Stimulated activated CD8-positive, alpha-beta memory T cell treated with anti-CD3 and anti-CD28 coated beads, Interleukin-15, amount 100 ng/mL, for 24 hours (primary cell): Measurements from ENCODE around the gene ANO1.

Experiments
- DNase-seq: peaks from one replicate; pipeline ENCODE4 v3.0.0-alpha.2; 2020; ENCODE audit warnings: low read depth

The ANO1 gene

GRCh38 chr11:70073871-70074371, 4.2 kb upstream of the ANO1 start:
- no peak for DNase-seq

DNA sequence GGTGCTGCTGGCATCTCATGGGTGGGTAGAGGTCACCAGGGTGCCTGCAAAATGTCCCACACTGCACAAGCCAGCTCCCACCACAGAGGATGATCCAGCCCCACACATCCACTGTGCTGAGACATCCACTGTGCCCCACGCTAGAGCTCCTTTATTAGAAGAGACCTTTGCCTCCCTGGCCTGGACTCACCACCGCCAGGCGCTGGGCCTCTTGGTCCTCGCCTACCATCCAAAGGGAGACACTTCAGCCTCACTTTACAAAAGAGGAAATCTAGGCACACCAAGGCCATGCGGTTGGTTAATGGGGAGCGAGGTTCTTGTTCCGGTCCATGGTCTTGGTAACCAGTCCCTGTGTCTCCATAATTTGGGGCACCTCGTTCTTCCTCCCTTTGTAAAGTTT, 3.4 kb upstream of the ANO1 start:
- DNase-seq = no peak

DNA sequence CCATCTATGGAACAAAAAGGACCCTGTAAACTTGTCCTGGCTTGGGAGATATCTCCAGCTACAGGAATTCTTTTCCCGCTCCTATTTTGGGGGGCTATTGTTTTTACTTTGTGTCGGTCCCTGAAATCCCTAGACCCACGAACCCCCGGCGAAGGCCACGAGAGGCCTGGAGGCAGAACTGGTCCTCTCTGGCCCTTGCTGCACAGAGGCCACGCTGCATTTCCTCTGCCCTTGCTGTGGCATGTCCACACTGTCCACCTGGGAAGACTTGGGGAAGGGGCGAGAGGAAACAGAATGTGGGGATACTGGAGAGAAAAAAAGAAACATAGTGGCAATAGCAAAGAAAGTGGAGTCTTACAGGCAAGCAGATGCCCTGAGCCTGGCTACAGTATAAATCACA, 2.3 kb upstream of the ANO1 start:
- no peak for DNase-seq

DNA sequence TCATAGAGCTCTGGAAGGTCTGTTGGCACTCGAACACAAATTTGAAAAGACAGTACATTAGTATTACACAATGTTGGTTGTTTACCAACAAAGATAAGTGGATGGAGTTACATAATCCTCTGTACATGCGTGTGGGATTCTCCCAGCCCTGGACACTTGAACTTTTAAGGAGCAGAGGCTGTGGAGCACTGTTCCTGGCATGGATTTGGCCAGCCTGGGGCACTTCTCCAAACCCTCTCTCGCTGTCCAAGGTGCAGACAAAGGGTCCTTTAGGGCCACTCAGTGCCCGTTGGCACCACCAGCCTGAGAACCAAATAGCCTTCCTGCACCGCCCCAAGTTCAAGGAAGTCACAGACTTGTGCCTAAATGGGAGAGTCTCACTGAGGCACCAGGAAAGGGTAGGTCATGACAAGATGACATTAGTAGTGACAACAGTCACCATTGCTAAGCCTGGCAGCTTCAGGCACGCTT, 1.6 kb upstream of the ANO1 start:
- no peak for DNase-seq

GRCh38 chr11:70077411-70078094, 564 bp upstream of the ANO1 start:
- DNase-seq = no peak

DNA sequence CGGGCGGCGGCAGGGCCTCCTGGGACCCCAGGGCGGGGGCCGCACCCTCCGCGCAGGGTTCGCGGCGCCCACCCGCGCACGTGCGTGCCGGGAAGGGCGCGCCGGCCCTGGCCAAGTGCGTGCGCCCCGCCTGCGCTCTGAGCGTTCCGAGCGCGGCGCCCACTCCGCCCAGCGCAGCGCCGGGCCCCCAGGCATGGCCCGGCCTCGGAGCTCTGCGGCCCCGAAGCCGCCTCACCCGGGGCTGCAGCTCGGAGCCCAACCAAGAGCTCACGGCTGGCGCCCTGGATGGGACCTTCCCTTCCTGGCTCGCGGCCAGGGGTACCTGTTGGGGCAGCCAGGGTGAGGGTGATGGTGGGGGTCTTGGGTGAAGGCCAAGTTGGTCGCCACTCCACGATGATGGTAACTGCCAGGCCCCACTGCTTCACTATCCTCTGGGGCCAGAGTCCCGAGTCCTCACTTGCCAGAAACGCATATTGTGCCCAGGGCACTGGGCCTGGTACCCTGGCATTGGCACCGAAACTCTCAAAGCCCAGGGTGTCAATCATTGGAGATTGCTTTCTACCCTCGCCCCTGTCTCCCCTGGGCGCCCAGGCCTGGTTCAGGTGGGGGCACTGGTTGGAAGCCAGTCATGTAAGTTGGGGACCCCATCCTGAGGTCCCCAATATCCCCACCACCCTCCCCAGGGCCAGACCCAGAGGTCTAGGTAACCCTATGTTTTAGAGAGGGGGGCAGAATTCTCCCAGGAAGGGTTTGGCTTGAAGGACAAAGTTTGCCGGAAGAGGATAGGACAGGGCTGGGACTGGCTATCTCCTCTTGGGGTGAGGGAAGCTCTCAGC, 882 bp downstream of the ANO1 start:
- no peak for DNase-seq

- no peak for DNase-seq
Measured at GRCh38 chr11:70079691-70080090, 1.6 kb downstream of the ANO1 start.

DNA sequence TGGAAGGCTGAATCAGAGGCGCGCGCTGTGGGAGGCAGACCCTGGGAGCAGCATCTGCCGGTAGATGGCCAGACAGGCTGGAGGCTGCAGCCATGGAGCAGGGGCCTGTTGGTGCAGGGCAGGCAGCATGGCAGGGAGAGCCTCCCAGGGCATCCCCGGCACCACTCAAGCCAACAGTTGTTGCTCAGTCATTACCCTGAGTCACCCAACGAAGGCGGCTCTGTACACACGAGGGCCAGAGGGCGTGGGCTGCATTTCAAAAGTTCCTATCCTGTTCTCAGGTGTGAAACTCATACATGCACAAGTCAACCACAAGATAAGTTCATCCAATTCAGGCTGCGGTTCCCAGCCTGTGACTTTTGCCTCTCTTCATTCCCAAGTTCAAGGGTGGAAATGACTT, 2.6 kb downstream of the ANO1 start:
- no peak for DNase-seq

DNA sequence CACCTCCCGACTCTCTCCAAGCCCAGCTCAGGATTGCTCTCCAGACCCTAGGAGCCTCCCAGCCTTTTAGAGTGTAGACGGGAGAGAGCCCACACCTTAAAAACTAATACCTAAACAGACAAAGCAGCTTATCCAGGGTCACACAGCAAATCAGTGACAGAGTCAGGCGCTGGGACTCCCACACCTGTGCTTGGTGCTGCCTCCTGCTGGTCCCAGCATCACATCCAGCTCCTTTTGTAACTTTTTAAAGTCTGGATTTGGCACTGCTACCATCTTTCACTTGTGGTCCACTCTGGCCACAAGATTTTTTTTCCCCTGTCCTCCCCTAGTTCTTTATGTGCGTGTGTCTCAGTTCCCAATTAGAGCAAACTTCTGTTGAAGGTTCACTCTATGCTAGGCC, 4.7 kb downstream of the ANO1 start:
- no peak for DNase-seq

- DNase-seq = no peak
Measured at GRCh38 chr11:70084046-70084984, 6.2 kb downstream of the ANO1 start.

- no peak for DNase-seq
Measured at GRCh38 chr11:70085815-70086769, 8.0 kb downstream of the ANO1 start.

DNA sequence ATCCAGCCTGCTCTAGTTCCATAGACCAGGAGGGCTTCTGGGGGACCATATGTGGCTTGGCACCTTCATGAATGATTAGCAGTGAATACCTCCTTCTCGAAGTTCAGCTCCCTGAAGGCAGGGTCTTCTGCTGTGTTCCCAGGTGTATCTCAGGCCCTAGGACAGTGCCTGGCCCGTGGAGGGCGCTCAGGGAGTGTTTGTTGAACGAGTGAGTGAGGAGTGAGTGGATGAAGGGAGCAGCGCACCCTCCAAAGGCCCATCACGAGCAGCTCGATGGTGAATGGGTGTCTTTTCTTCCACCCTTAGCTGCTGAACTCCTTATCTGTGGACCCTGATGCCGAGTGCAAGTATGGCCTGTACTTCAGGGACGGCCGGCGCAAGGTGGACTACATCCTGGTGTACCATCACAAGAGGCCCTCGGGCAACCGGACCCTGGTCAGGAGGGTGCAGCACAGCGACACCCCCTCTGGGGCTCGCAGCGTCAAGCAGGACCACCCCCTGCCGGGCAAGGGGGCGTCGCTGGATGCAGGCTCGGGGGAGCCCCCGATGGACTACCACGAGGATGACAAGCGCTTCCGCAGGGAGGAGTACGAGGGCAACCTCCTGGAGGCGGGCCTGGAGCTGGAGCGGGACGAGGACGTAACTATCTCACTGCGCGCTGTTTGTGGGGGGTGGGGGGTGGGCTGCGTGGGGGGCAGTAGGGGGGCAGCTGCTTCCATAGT, 9.5 kb downstream of the ANO1 start:
- no peak for DNase-seq

GRCh38 chr11:70088735-70089250, 10.7 kb downstream of the ANO1 start:
- DNase-seq = no peak

DNA sequence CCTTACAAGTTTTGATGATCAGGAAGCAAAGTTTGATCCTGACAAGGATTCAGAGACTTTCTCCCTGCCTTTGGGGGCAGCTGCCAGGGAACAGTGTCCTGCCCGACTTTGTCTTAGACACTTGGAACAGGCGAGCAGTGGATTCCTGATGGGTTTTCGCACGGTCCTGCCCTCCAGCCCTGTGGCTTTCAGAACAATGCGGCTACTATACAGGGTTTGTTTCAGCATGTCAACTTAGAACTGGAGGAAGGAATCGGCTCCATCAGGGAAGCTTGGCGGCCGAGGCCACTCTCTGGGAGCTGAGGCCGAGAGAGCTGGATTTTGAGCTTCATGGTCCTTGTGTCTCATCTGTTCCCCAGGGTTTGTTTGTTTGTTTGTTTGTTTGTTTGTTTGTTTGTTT, 11.5 kb downstream of the ANO1 start:
- DNase-seq = no peak

DNA sequence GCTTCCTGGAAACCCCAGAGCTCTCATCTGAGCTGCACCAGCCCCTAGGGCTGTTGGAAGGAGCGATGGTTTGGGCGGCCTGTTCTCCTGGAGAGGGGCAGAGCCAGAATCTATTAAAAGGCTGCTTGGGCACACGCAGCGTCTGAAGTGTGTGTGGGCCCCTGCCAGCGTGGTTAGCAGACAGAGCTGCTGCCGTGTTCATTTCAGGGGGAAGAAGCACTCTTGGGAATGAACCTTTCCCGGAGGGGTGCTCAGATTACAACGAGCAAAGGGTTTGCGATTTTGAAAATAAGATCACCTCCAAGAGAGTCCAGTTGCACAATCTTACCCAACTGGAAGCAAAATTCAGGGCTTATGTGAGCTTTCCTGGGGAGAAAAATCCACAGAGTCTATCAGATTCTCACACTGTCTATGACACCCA, 12.9 kb downstream of the ANO1 start:
- DNase-seq = no peak

GRCh38 chr11:70091638-70092037, 13.5 kb downstream of the ANO1 start:
- DNase-seq = no peak

GRCh38 chr11:70092959-70093715, 15.0 kb downstream of the ANO1 start:
- DNase-seq = no peak

- no peak for DNase-seq
Measured at GRCh38 chr11:70095541-70096252, 17.6 kb downstream of the ANO1 start.
